OCI-LY1 (cell line): ENCODE data around the gene CSHL1.

Experiments used
- H2AFZ ChIP-seq: fragments of 200-600 bp; sonication (generic), shearing (Covaris generic); 2 replicates; pipeline ENCODE4 v1.6.0; 2014; ENCODE audit warnings: antibody characterized with exemption, mild to moderate bottlenecking, low read length
- H3F3A ChIP-seq: fragments of 200-600 bp; sonication (generic), shearing (Covaris generic); 2 replicates; pipeline ENCODE4 v1.6.0; 2014; ENCODE audit warnings: mild to moderate bottlenecking, antibody characterized with exemption, low read length, moderate library complexity; ENCODE audit not compliant: insufficient read depth
- H3K27ac ChIP-seq: fragments of 200-600 bp; sonication (generic); 2 replicates; pipeline ENCODE4 v1.5.1; 2014; ENCODE audit warnings: low read length, mixed run types, mild to moderate bottlenecking, low read depth; ENCODE audit not compliant: poor library complexity, severe bottlenecking
- H3K27me3 ChIP-seq: fragments of 200-600 bp; sonication (generic); 2 replicates; pipeline ENCODE4 v1.6.0; 2014; ENCODE audit warnings: antibody characterized with exemption, mild to moderate bottlenecking, low read length, moderate library complexity; ENCODE audit not compliant: insufficient read depth
- H3K36me3 ChIP-seq: fragments of 200-600 bp; sonication (generic); 2 replicates; pipeline ENCODE4 v1.6.1; 2014; ENCODE audit warnings: mild to moderate bottlenecking, antibody characterized with exemption, low read length, moderate library complexity, mixed read lengths; ENCODE audit not compliant: insufficient read depth
- H3K4me1 ChIP-seq: fragments of 200-600 bp; sonication (generic); 2 replicates; pipeline ENCODE4 v1.5.1; 2014; ENCODE audit warnings: mild to moderate bottlenecking, low read length, moderate library complexity; ENCODE audit not compliant: insufficient read depth, severe bottlenecking
- H3K4me2 ChIP-seq: fragments of 200-600 bp; sonication (generic), shearing (Covaris generic); 2 replicates; pipeline ENCODE4 v1.6.1; 2014; ENCODE audit warnings: low read length
- H3K4me3 ChIP-seq: fragments of 200-600 bp; sonication (generic); 2 replicates; pipeline ENCODE4 v1.5.1; 2014; ENCODE audit warnings: low read length, low read depth, mild to moderate bottlenecking, mixed read lengths; ENCODE audit not compliant: poor library complexity, severe bottlenecking
- H3K79me2 ChIP-seq: fragments of 200-600 bp; shearing (Covaris generic); 2 replicates; pipeline ENCODE4 v1.6.1; 2016; ENCODE audit warnings: mixed run types, low read length, mixed read lengths; ENCODE audit not compliant: insufficient read depth
- H3K9ac ChIP-seq: fragments of 200-600 bp; sonication (generic), shearing (Covaris generic); 2 replicates; pipeline ENCODE4 v1.6.1; 2014; ENCODE audit warnings: mild to moderate bottlenecking, low read length, mixed read lengths
- H3K9me2 ChIP-seq: fragments of 200-600 bp; sonication (generic), shearing (Covaris generic); 2 replicates; pipeline ENCODE4 v1.6.1; 2014; ENCODE audit warnings: low read depth, mild to moderate bottlenecking, low read length, mixed read lengths
- H3K9me3 ChIP-seq: fragments of 200-600 bp; shearing (Covaris generic); 2 replicates; pipeline ENCODE4 v1.6.1; 2014; ENCODE audit warnings: low read length, mixed read lengths
- H4K20me1 ChIP-seq: fragments of 200-600 bp; sonication (generic), shearing (Covaris generic); 2 replicates; pipeline ENCODE4 v1.6.0; 2016; ENCODE audit warnings: mild to moderate bottlenecking, low read length; ENCODE audit not compliant: insufficient read depth
- EZH2 ChIP-seq: fragments of 200-600 bp; sonication (generic), shearing (Covaris generic); IDR thresholded peaks from 2 replicates; pipeline ENCODE4 v1.8.0; 2017; ENCODE audit warnings: borderline replicate concordance, mixed run types, mild to moderate bottlenecking, antibody characterized with exemption, low read length, moderate library complexity, mixed read lengths
- TF ChIP-seq, protein P1 (sequence below): fragments of 200-600 bp; sonication (generic), shearing (Covaris generic); IDR thresholded peaks from 2 replicates; pipeline ENCODE4 v1.5.1; 2017; ENCODE audit warnings: mild to moderate bottlenecking, antibody characterized with exemption, low read length, moderate library complexity, mixed read lengths

The CSHL1 gene

DNA sequence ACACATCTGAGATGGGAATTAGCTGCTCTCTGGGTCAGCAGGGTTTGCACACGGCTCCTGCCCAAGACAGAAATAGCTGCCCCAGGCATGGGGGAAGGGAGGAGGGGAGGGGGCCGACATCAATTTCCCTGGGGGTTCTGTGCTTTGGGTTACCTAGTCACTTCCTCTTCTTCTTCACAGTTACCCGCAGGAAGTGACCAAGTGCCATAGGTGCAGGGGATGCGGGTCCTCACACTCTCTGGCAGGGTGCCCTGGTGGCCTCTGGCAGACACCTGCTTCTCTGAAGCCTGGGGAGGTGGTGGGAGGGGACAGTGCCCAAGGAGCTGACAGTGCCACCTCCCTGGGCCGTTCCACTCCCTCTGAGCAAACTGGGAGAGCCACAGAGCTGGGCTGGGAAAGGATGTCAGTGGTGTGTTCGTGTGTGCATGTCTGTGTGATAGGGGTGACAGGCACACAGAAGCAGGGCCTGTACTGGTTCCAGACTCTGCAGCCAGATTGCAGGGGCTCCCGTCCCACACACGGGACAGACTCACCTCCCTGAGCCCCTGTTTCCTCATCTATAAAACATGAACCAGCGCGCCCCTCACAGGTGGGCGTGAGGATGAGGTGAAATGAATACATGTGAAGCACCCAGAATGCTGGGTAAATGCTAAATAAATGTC is 43.5 kb upstream of the CSHL1 start:
- Histone ChIP-seq H3K9me3 (no peaks in the 10 kb centered on the region), H4K20me1 (no peaks in the 10 kb centered on the region), H3K79me2 (no peaks in the 10 kb centered on the region), H3K4me2 (peak overlapping the region; percentile 60), H3K36me3 (no peaks in the 10 kb centered on the region), H3F3A (no peaks in the 10 kb centered on the region), H3K9me2 (no peaks in the 10 kb centered on the region), H3K27me3 (no peaks in the 10 kb centered on the region), H3K4me1 (peaks cover 43% of the 10 kb centered on the region), H3K4me3 (peak overlapping the region; percentile 28), H2AFZ (no peak overlapping the region), H3K9ac (peak overlapping the region; percentile 61), H3K27ac (peak overlapping the region; percentile 97)
- TF ChIP-seq, protein P1, sequence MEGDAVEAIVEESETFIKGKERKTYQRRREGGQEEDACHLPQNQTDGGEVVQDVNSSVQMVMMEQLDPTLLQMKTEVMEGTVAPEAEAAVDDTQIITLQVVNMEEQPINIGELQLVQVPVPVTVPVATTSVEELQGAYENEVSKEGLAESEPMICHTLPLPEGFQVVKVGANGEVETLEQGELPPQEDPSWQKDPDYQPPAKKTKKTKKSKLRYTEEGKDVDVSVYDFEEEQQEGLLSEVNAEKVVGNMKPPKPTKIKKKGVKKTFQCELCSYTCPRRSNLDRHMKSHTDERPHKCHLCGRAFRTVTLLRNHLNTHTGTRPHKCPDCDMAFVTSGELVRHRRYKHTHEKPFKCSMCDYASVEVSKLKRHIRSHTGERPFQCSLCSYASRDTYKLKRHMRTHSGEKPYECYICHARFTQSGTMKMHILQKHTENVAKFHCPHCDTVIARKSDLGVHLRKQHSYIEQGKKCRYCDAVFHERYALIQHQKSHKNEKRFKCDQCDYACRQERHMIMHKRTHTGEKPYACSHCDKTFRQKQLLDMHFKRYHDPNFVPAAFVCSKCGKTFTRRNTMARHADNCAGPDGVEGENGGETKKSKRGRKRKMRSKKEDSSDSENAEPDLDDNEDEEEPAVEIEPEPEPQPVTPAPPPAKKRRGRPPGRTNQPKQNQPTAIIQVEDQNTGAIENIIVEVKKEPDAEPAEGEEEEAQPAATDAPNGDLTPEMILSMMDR: peak; percentile 44; the same call in 1 of the 2 replicates
- no peak for TF ChIP-seq EZH2

DNA sequence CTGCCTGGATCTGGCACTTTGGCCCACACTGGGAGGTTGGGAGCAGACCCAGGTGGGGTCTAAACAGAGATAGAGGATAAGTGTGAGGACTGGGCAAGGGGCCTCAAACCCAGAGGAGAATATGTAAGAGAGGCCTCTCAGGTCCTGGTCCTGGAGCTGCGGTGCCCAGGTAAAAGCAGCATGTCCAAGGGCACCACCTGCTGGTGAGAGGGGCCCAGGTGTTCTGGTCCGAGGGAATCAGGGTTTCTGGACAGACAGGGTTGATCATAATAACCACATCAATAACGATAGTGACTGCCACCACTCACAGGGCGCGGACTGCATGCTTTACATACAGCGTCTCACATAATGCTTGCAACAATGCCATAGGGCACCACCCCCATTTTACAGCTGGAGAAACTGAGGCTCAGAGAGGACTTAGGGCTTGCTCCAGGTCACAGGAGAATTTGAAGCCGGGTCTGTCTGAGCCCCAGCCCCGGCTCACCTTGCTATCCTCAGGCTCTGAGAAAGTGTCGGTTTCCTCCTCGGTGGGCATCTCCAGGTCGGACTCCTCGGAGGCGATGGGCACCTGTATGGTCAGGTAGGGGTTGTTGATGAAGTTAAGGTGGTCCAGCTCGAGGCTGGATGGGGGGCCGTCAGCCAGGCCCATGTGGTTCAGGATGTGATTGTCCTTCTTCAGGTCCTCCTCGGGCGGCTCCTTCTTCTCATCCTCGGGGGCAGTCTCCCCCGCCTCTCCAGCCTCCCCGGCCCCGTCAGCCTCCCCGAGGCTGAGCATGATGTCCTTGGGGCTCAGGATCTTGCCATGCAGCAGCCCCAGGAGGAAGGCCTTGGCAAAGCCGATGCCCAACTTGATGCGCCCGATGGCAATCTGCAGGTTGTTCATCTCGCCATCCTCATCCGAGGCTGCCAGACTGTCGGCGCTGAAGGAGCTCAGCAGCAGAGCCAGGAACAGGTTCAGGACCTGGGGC is 40.2 kb upstream of the CSHL1 start:
- Histone ChIP-seq H3K27me3 (no peaks in the 10 kb centered on the region), H3K79me2 (no peaks in the 10 kb centered on the region), H3F3A (no peaks in the 10 kb centered on the region), H2AFZ (no peak overlapping the region), H3K9ac (no peak overlapping the region; the same call in 1 of the 2 replicates), H3K4me3 (no peak overlapping the region), H3K27ac (no peak overlapping the region), H3K4me1 (peaks cover 58% of the 10 kb centered on the region), H3K4me2 (no peak overlapping the region; the same call in 1 of the 2 replicates), H3K36me3 (no peaks in the 10 kb centered on the region), H3K9me2 (no peaks in the 10 kb centered on the region), H4K20me1 (no peaks in the 10 kb centered on the region), H3K9me3 (no peaks in the 10 kb centered on the region)
- no peak for TF ChIP-seq EZH2
- TF ChIP-seq, protein P1: peak; percentile 91

DNA sequence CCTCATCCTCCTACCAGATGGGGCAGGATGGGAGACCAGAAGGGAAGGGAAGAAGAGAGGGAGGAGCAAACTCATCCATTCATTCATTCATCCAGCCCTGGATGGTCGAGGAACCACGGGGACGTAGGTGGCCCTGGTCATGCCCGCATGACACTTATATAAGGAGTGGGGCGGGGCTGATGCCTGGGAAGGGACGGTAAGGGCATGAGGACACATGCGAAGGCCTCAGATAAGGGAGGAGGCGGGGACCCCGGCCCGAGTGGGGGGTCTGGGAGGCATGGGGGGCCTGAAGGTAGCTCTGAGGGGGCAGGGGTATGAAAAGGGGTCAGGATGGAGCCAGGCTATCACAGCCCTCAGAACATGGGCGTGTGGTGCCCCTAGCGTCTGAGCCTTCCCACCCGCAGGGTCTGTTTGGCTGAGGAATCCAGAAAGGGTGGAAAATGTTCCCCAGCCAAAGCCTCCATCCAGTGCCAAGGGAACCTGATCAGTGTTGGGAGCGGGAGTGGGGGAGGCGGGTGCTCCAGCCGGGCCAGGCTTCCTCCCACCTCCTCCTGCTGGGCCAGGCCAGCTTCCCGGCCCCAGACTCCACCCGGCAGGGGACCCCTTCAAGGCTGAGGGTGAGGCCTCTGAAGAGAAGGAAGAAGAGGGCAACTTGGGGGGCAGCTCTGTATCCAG is 38.7 kb upstream of the CSHL1 start:
- TF ChIP-seq, protein P1: peak; percentile 46; the same call in 1 of the 2 replicates
- TF ChIP-seq EZH2: no peak
- Histone ChIP-seq H3K27me3 (no peaks in the 10 kb centered on the region), H4K20me1 (no peaks in the 10 kb centered on the region), H3K27ac (no peak overlapping the region), H3K9me2 (no peaks in the 10 kb centered on the region), H3K9me3 (no peaks in the 10 kb centered on the region), H3K4me3 (no peak overlapping the region), H3K9ac (no peak overlapping the region), H2AFZ (no peak overlapping the region), H3K4me1 (peaks cover 65% of the 10 kb centered on the region), H3K79me2 (no peaks in the 10 kb centered on the region), H3K4me2 (no peak overlapping the region), H3K36me3 (no peaks in the 10 kb centered on the region), H3F3A (no peaks in the 10 kb centered on the region)
